Right lobe of liver (tissue), 4 donors: ENCODE results near the gene TLDC2.

Source experiments
- CTCF ChIP-seq, 4 donors: fragments of 200-600 bp in 3 of 4; fragments of 450-650 bp in 1 of 4; IDR thresholded peaks; one replicate each; pipeline versions ENCODE4 v1.5.1 to v1.8.0; 2016 to 2022; ENCODE audit warnings: antibody characterized with exemption in 4 of 4, mild to moderate bottlenecking in 2 of 4
- POLR2A ChIP-seq: fragments of 450-650 bp; IDR thresholded peaks from one replicate; pipeline ENCODE4 v1.6.1; 2017; ENCODE audit warnings: antibody characterized with exemption, mild to moderate bottlenecking
- donor health status: DM: no; HTN: no; CAD: no.
- donor health status: DM: no; HTN: no; CAD: no.
- donor health status: DM: no; HTN: yes; CAD: no.

- TF ChIP-seq POLR2A (no peak), CTCF (IDR thresholded peaks at IDR 0.05) (no peak)
Measured at GRCh38 chr20:36848677-36849076, 27.3 kb upstream of the TLDC2 start.
